ENCODE results near the gene ADARB1.

GRCh38 chr21:45203983-45204382, 129.6 kb downstream of the ADARB1 start:
- TF ChIP-seq, protein P1, sequence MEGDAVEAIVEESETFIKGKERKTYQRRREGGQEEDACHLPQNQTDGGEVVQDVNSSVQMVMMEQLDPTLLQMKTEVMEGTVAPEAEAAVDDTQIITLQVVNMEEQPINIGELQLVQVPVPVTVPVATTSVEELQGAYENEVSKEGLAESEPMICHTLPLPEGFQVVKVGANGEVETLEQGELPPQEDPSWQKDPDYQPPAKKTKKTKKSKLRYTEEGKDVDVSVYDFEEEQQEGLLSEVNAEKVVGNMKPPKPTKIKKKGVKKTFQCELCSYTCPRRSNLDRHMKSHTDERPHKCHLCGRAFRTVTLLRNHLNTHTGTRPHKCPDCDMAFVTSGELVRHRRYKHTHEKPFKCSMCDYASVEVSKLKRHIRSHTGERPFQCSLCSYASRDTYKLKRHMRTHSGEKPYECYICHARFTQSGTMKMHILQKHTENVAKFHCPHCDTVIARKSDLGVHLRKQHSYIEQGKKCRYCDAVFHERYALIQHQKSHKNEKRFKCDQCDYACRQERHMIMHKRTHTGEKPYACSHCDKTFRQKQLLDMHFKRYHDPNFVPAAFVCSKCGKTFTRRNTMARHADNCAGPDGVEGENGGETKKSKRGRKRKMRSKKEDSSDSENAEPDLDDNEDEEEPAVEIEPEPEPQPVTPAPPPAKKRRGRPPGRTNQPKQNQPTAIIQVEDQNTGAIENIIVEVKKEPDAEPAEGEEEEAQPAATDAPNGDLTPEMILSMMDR (conservative IDR thresholded peaks at IDR 0.05): no peak
- TF ChIP-seq EZH2 (IDR thresholded peaks at IDR 0.05; ENCODE audit: low read depth): no peak
